Fibroblast of lung (primary cell): ENCODE data around the gene DHRS4L2. TPM values are rescaled to one million over a fixed set of nuclear protein-coding genes. Genes with fewer than 3 reads are reported as not detected.

ENCODE experiments used
- DNase-seq, 2 donors: peaks; one replicate each; pipeline versions ENCODE4 v3.0.0 to v3.0.0-alpha.2; 2010; ENCODE audit warnings: low read depth in 2 of 2
- H2AFZ ChIP-seq: 2 replicates; pipeline ENCODE4 v1.5.1; 2012; ENCODE audit warnings: low read length, control low read depth, inconsistent platforms
- H3K27ac ChIP-seq: 2 replicates; pipeline ENCODE4 v1.5.1; 2011; ENCODE audit warnings: low read length, control low read depth; ENCODE audit not compliant: insufficient read depth
- H3K27me3 ChIP-seq: 2 replicates; pipeline ENCODE4 v1.5.1; 2011; ENCODE audit warnings: mild to moderate bottlenecking, low read length; ENCODE audit not compliant: control insufficient read depth, insufficient read depth
- H3K36me3 ChIP-seq: 2 replicates; pipeline ENCODE4 v1.5.1; 2011; ENCODE audit warnings: low read length; ENCODE audit not compliant: control insufficient read depth, insufficient read depth
- H3K4me1 ChIP-seq: 2 replicates; pipeline ENCODE4 v1.5.1; 2011; ENCODE audit warnings: low read length; ENCODE audit not compliant: control insufficient read depth, insufficient read depth; ENCODE audit errors: extremely low read depth
- H3K4me2 ChIP-seq: 2 replicates; pipeline ENCODE4 v1.5.1; 2011; ENCODE audit warnings: low read length, control low read depth; ENCODE audit not compliant: insufficient read depth; ENCODE audit errors: extremely low read depth
- H3K4me3 ChIP-seq, 4 experiments: fragments of 200-600 bp in 1 of 4; sonication (generic) in 1 of 4; replicated peaks in 1 of 4; 2 replicates each; pipeline ENCODE4 v1.5.1; 2011 to 2016; ENCODE audit warnings: low read length in 4 of 4, low read depth in 3 of 4, mild to moderate bottlenecking in 3 of 4, control low read depth in 2 of 4, inconsistent platforms in 1 of 4, mixed read lengths in 1 of 4; ENCODE audit not compliant: insufficient read depth in 1 of 4; ENCODE audit errors: control extremely low read depth in 1 of 4
- H3K79me2 ChIP-seq: 2 replicates; pipeline ENCODE4 v1.5.1; 2012; ENCODE audit warnings: mild to moderate bottlenecking, low read length, inconsistent platforms; ENCODE audit not compliant: control insufficient read depth, insufficient read depth
- H3K9ac ChIP-seq: 2 replicates; pipeline ENCODE4 v1.5.1; 2011; ENCODE audit warnings: mild to moderate bottlenecking, low read length, control low read depth; ENCODE audit not compliant: insufficient read depth
- H3K9me3 ChIP-seq: 2 replicates; pipeline ENCODE4 v1.5.1; 2012; ENCODE audit warnings: low read depth, low read length; ENCODE audit not compliant: control insufficient read depth, insufficient read depth
- H4K20me1 ChIP-seq: 2 replicates; pipeline ENCODE4 v1.5.1; 2011; ENCODE audit warnings: low read length; ENCODE audit not compliant: control insufficient read depth, insufficient read depth; ENCODE audit errors: extremely low read depth
- CTCF ChIP-seq, 2 donors: IDR thresholded peaks in 1 of 2; conservative IDR thresholded peaks in 1 of 2; 1 replicate in 1 of 2; 2 replicates in 1 of 2; pipeline ENCODE4 v1.5.1; 2011 to 2012; ENCODE audit warnings: low read length in 2 of 2, control low read depth in 1 of 2, inconsistent platforms in 1 of 2, low read depth in 1 of 2, mild to moderate bottlenecking in 1 of 2
- EZH2 ChIP-seq: IDR thresholded peaks from 2 replicates; pipeline ENCODE4 v1.5.1; 2012; ENCODE audit warnings: low read length, control low read depth, mild to moderate bottlenecking; ENCODE audit errors: missing control alignments
- polyA plus RNA-seq, 2 donors: library from polyadenylated mRNA; depleted of rRNA in 1 of 2; stranded (reverse) in 1 of 2; unstranded in 1 of 2; fragments of >200 nt; gene quantifications; 2 replicates each; pipeline ENCODE4 v1.2.1, GENCODE V29; 2011 to 2012; ENCODE audit warnings: missing spikeins in 1 of 2
- total RNA-seq: library from RNA; depleted of rRNA; stranded (reverse); fragments of >200 nt; gene quantifications from 2 replicates; pipeline ENCODE4 v1.2.1, GENCODE V29; 2014

The DHRS4L2 gene
- total and polyA plus RNA-seq, 2 donors (not counting 1 experiment from before 2014, with no cell fraction given) = 12.7 to 16.7 TPM

- H3K9ac ChIP-seq = no peak overlapping the region
- peaks cover 16% of the 10 kb centered on the region for H3K27me3 ChIP-seq
- no peaks in the 10 kb centered on the region for H4K20me1 ChIP-seq
- H3K4me1 ChIP-seq = no peaks in the 10 kb centered on the region
- no peaks in the 10 kb centered on the region for H3K79me2 ChIP-seq
- no peak overlapping the region for H3K27ac ChIP-seq
- H3K36me3 ChIP-seq = no peaks in the 10 kb centered on the region
- peak overlapping the region in 1 of 4 experiments; percentile 59 for H3K4me3 ChIP-seq
- H3K9me3 ChIP-seq = no peaks in the 10 kb centered on the region
- H2AFZ ChIP-seq = no peak overlapping the region
- TF ChIP-seq CTCF (conservative IDR thresholded peaks at IDR 0.05 in 1 of 2, IDR thresholded peaks at IDR 0.05 in 1 of 2; ENCODE audit: low read depth in 1 of 2, low read length in 2 of 2) (no peak), EZH2 (no peak)
- no peak for DNase-seq
- peak overlapping the region; percentile 91 for H3K4me2 ChIP-seq
These were observed 64.2 kb downstream of the DHRS4L2 start for GRCh38 chr14:24052656-24053547.

GRCh38 chr14:24053548-24054323 is 65.0 kb downstream of the DHRS4L2 start:
- Histone ChIP-seq H3K27me3 (peaks cover 14% of the 10 kb centered on the region), H3K9ac (no peak overlapping the region), H3K4me2 (no peak overlapping the region), H3K4me1 (no peaks in the 10 kb centered on the region), H4K20me1 (no peaks in the 10 kb centered on the region), H2AFZ (no peak overlapping the region), H3K79me2 (no peaks in the 10 kb centered on the region), H3K27ac (no peak overlapping the region), H3K36me3 (no peaks in the 10 kb centered on the region), H3K4me3 (no peak overlapping the region), H3K9me3 (no peaks in the 10 kb centered on the region)
- no peak for DNase-seq
- TF ChIP-seq CTCF (conservative IDR thresholded peaks at IDR 0.05 in 1 of 2, IDR thresholded peaks at IDR 0.05 in 1 of 2; ENCODE audit: low read depth in 1 of 2, low read length in 2 of 2) (no peak), EZH2 (no peak)

GRCh38 chr14:24054324-24054641 is 65.6 kb downstream of the DHRS4L2 start:
- H3K27me3 ChIP-seq = peaks cover 11% of the 10 kb centered on the region
- no peak for TF ChIP-seq CTCF (conservative IDR thresholded peaks at IDR 0.05 in 1 of 2, IDR thresholded peaks at IDR 0.05 in 1 of 2; ENCODE audit: low read depth in 1 of 2, low read length in 2 of 2)
- TF ChIP-seq EZH2 = no peak

More at GRCh38 chr14:24054324-24054641, 65.6 kb downstream of the DHRS4L2 start:
- Histone ChIP-seq H3K79me2 (no peaks in the 10 kb centered on the region), H3K36me3 (no peaks in the 10 kb centered on the region), H3K4me2 (no peak overlapping the region), H2AFZ (no peak overlapping the region), H3K9ac (no peak overlapping the region), H3K4me1 (no peaks in the 10 kb centered on the region), H3K9me3 (no peaks in the 10 kb centered on the region), H3K4me3 (no peak overlapping the region), H3K27ac (no peak overlapping the region), H4K20me1 (no peaks in the 10 kb centered on the region)
- DNase-seq = no peak
